Ishikawa (cell line): ENCODE results near the gene STYK1.

Source experiments
- EP300 ChIP-seq: IDR thresholded peaks from 2 replicates; pipeline ENCODE4 v1.6.1; 2012; ENCODE audit warnings: borderline replicate concordance
- NFIC ChIP-seq: IDR thresholded peaks from 2 replicates; pipeline ENCODE4 v1.6.1; 2012
- RAD21 ChIP-seq: IDR thresholded peaks from 2 replicates; pipeline ENCODE4 v1.6.1; 2012; ENCODE audit warnings: low read depth
- TAF1 ChIP-seq: IDR thresholded peaks from 2 replicates; pipeline ENCODE4 v1.6.1; 2012; ENCODE audit warnings: low read depth, mild to moderate bottlenecking
- TEAD4 ChIP-seq: IDR thresholded peaks from 2 replicates; pipeline ENCODE4 v1.6.1; 2012
- TF ChIP-seq, protein P1 (sequence below): IDR thresholded peaks from 2 replicates; pipeline ENCODE4 v1.6.1; 2012

DNA sequence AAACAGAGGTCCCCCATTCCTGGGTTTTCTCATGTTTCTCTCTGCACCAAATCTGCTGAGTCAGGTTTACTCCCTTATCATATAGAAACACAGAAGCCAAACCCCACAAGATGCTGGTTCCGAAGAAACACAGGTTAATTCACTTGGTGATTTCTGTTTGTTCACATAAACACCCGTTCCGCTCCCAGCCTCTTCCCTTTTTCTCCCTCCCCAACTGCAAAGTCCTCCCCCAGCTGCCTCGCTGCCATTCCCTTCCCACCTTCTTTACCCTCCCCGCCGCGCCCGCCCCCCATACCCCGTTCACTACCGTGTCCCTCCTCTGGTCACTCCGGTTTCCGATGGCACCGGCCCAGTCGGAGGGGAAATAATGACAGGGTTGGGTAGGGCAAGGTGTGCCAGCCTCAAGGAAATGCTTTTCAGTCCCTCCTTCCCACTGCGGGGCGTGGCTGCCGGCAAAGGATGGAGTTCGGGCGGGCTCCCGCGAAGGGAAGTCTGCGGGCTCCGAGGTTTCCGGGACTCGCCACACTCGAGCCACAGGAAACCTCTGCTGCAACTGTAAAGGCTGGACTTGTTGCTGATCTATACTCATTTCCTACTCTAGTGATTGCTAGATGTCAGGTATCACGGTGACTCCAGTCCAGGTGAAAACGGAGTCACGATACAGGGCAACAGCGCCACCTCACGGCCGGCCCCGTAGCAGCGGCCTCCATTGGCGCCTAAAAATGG, at the start of gene STYK1:
- TF ChIP-seq TAF1 = peak; percentile 60
- TF ChIP-seq NFIC = 0 out of 2 replicates have a peak, but pooled peaks have one; percentile 53
- TF ChIP-seq EP300 = peak; percentile 35; the same call in 1 of the 2 replicates
- TF ChIP-seq RAD21 = peak; percentile 95
- TF ChIP-seq, protein P1, sequence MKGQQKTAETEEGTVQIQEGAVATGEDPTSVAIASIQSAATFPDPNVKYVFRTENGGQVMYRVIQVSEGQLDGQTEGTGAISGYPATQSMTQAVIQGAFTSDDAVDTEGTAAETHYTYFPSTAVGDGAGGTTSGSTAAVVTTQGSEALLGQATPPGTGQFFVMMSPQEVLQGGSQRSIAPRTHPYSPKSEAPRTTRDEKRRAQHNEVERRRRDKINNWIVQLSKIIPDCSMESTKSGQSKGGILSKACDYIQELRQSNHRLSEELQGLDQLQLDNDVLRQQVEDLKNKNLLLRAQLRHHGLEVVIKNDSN = no peak
- TF ChIP-seq TEAD4 = peak; percentile 22; the same call in 1 of the 2 replicates
